Neural progenitor cell (in vitro differentiated cells): ENCODE results near the gene RAMP1.

Source experiments
- EZH2 ChIP-seq: fragments of 200-600 bp; sonication (generic); IDR thresholded peaks from 2 replicates; pipeline ENCODE4 v1.6.1; 2017; ENCODE audit warnings: antibody characterized with exemption, mild to moderate bottlenecking, moderate library complexity
- EZH2phosphoT487 ChIP-seq: fragments of 200-600 bp; sonication (generic); IDR thresholded peaks from 2 replicates; pipeline ENCODE4 v1.6.1; 2017; ENCODE audit warnings: antibody characterized with exemption
- TF ChIP-seq, protein P1 (sequence below): fragments of 200-600 bp; sonication (generic); IDR thresholded peaks from 2 replicates; pipeline ENCODE4 v1.5.1; 2017; ENCODE audit warnings: antibody characterized with exemption, mild to moderate bottlenecking

DNA sequence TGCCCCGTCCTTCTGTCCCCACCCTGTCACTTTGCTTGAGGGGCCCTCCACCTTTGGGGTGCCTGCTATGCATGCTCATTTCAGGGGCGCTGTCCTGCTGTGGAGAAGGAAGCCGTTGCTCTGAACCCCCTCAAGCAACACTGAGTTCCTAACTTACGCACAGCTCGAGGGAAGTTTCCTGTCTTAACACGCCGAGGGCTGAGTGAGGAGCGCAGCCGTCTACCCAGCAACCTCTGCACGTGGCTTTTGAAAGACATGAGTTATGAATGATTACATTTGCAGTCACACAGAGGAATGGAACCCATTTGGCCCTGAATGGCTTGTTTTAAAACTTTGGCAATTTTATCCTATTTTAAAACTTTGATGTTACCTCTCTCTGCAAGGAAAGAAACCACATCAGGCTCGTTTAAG, 14.0 kb downstream of the RAMP1 start:
- TF ChIP-seq, protein P1, sequence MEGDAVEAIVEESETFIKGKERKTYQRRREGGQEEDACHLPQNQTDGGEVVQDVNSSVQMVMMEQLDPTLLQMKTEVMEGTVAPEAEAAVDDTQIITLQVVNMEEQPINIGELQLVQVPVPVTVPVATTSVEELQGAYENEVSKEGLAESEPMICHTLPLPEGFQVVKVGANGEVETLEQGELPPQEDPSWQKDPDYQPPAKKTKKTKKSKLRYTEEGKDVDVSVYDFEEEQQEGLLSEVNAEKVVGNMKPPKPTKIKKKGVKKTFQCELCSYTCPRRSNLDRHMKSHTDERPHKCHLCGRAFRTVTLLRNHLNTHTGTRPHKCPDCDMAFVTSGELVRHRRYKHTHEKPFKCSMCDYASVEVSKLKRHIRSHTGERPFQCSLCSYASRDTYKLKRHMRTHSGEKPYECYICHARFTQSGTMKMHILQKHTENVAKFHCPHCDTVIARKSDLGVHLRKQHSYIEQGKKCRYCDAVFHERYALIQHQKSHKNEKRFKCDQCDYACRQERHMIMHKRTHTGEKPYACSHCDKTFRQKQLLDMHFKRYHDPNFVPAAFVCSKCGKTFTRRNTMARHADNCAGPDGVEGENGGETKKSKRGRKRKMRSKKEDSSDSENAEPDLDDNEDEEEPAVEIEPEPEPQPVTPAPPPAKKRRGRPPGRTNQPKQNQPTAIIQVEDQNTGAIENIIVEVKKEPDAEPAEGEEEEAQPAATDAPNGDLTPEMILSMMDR: no peak
- TF ChIP-seq EZH2 (no peak), EZH2phosphoT487 (no peak)
